NT2/D1 (cell line): ENCODE measurements around the gene TRMO.

Source experiments
- DNase-seq: peaks from one replicate; pipeline ENCODE4 v3.0.0-alpha.2; 2011; ENCODE audit warnings: low read depth, low spot score
- H3K27me3 ChIP-seq: 2 replicates; pipeline ENCODE4 v1.6.0; 2011; ENCODE audit warnings: mild to moderate bottlenecking; ENCODE audit not compliant: insufficient read length, insufficient read depth
- H3K36me3 ChIP-seq: 2 replicates; pipeline ENCODE4 v1.6.1; 2011; ENCODE audit warnings: mild to moderate bottlenecking, low read length, mixed read lengths; ENCODE audit not compliant: insufficient read depth, insufficient read length
- H3K4me1 ChIP-seq: 2 replicates; pipeline ENCODE4 v1.5.1; 2011; ENCODE audit not compliant: insufficient read depth, insufficient read length
- H3K4me3 ChIP-seq: 2 replicates; pipeline ENCODE4 v1.5.1; 2011; ENCODE audit warnings: low read depth; ENCODE audit not compliant: insufficient read length
- H3K9ac ChIP-seq: 2 replicates; pipeline ENCODE4 v1.6.0; 2011; ENCODE audit warnings: low read depth; ENCODE audit not compliant: insufficient read length
- H3K9me3 ChIP-seq: 2 replicates; pipeline ENCODE4 v1.5.1; 2011; ENCODE audit warnings: mild to moderate bottlenecking, low read length; ENCODE audit not compliant: insufficient read depth
- SUZ12 ChIP-seq: IDR thresholded peaks from 2 replicates; pipeline ENCODE4 v1.6.1; 2011; ENCODE audit not compliant: insufficient read length, insufficient read depth; ENCODE audit errors: extremely low read depth
- YY1 ChIP-seq: IDR thresholded peaks from 2 replicates; pipeline ENCODE4 v1.6.1; 2011; ENCODE audit not compliant: insufficient read length, insufficient read depth
- ZNF274 ChIP-seq: IDR thresholded peaks from 2 replicates; pipeline ENCODE4 v1.6.1; 2011; ENCODE audit warnings: mild to moderate bottlenecking, low read depth, low read length

TRMO gene

GRCh38 chr9:97875111-97875510, 47.2 kb downstream of the TRMO start:
- Histone ChIP-seq H3K9me3 (no peaks in the 10 kb centered on the region), H3K9ac (no peak overlapping the region), H3K36me3 (no peaks in the 10 kb centered on the region), H3K4me1 (peaks cover 2% of the 10 kb centered on the region), H3K27me3 (peaks cover 13% of the 10 kb centered on the region), H3K4me3 (no peak overlapping the region)
- no peak for DNase-seq
- TF ChIP-seq SUZ12 (no peak), ZNF274 (no peak), YY1 (no peak)

DNA sequence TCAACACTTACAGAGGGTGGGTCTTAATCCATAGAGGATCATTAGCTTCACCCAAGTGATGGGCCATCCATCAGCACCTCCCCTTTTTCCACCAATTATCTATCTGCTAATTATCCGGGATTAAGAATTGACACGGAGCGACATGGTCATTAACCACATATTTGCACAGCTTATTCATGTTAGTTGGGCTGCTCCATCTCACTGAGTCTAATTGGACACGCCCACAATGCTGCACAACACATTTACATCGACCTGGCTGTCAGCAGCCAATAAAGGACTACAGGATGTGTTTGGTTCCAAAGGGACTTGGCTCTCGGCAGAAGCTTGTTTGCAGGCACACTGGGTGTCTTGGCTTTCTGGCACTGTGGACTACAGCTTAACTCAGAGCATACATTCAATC, 47.7 kb downstream of the TRMO start:
- Histone ChIP-seq H3K27me3 (peaks cover 13% of the 10 kb centered on the region), H3K36me3 (no peaks in the 10 kb centered on the region), H3K4me3 (no peak overlapping the region), H3K4me1 (peaks cover 2% of the 10 kb centered on the region), H3K9ac (no peak overlapping the region), H3K9me3 (no peaks in the 10 kb centered on the region)
- no peak for DNase-seq
- TF ChIP-seq ZNF274 (no peak), SUZ12 (no peak), YY1 (no peak)

GRCh38 chr9:97873882-97874281, 48.4 kb downstream of the TRMO start:
- no peak overlapping the region for H3K4me3 ChIP-seq
- H3K4me1 ChIP-seq: peaks cover 4% of the 10 kb centered on the region
- no peak overlapping the region for H3K9ac ChIP-seq
- TF ChIP-seq YY1: no peak
- TF ChIP-seq SUZ12: no peak
- no peak for TF ChIP-seq ZNF274
- no peak for DNase-seq
- H3K27me3 ChIP-seq: peaks cover 12% of the 10 kb centered on the region
- no peaks in the 10 kb centered on the region for H3K36me3 ChIP-seq
- no peaks in the 10 kb centered on the region for H3K9me3 ChIP-seq

GRCh38 chr9:97873425-97873824, 48.9 kb downstream of the TRMO start:
- H3K36me3 ChIP-seq: no peaks in the 10 kb centered on the region
- no peaks in the 10 kb centered on the region for H3K9me3 ChIP-seq
- peaks cover 6% of the 10 kb centered on the region for H3K4me1 ChIP-seq
- DNase-seq: no peak
- TF ChIP-seq ZNF274 (no peak), YY1 (no peak), SUZ12 (no peak)
- H3K9ac ChIP-seq: no peak overlapping the region
- H3K27me3 ChIP-seq: peaks cover 12% of the 10 kb centered on the region
- H3K4me3 ChIP-seq: no peak overlapping the region

GRCh38 chr9:97868859-97869258, 53.4 kb downstream of the TRMO start:
- Histone ChIP-seq H3K9me3 (peaks cover 23% of the 10 kb centered on the region), H3K4me1 (peaks cover 4% of the 10 kb centered on the region), H3K4me3 (no peak overlapping the region), H3K9ac (no peak overlapping the region), H3K36me3 (no peaks in the 10 kb centered on the region), H3K27me3 (no peaks in the 10 kb centered on the region)
- DNase-seq: no peak
- TF ChIP-seq YY1: no peak
- TF ChIP-seq ZNF274: no peak
- no peak for TF ChIP-seq SUZ12

- Histone ChIP-seq H3K36me3 (no peaks in the 10 kb centered on the region), H3K9me3 (peaks cover 23% of the 10 kb centered on the region), H3K9ac (no peak overlapping the region), H3K4me3 (no peak overlapping the region), H3K27me3 (peaks cover 12% of the 10 kb centered on the region), H3K4me1 (peaks cover 9% of the 10 kb centered on the region)
- DNase-seq: no peak
- TF ChIP-seq ZNF274: no peak
- no peak for TF ChIP-seq SUZ12
- TF ChIP-seq YY1: no peak
Observed at GRCh38 chr9:97866848-97867247, 55.5 kb downstream of the TRMO start.

DNA sequence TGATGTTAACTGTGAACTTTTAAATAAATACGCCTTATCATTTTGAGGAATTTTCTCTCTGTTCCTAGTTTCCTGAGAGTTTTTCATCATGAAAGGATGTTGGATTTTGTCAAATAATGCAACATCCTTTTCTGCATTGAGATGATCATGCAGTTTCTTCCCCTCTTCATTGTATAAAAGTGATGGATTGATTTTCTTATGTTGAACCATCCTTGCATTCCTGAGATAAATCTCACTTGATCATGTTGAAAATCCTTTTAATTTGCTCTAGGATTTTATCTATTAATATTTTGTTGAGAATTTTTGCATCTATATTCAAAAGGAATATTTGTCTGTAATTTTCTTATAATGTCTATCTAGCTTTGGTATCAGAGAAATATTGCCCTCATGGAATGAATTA, 56.0 kb downstream of the TRMO start:
- H3K27me3 ChIP-seq: peaks cover 15% of the 10 kb centered on the region
- H3K9me3 ChIP-seq: peaks cover 23% of the 10 kb centered on the region
- no peaks in the 10 kb centered on the region for H3K36me3 ChIP-seq
- no peak for DNase-seq
- H3K9ac ChIP-seq: no peak overlapping the region
- no peak for TF ChIP-seq YY1
- no peak for TF ChIP-seq ZNF274
- H3K4me3 ChIP-seq: no peak overlapping the region
- H3K4me1 ChIP-seq: peaks cover 9% of the 10 kb centered on the region

GRCh38 chr9:97864396-97864795, 57.9 kb downstream of the TRMO start:
- Histone ChIP-seq H3K9me3 (peaks cover 23% of the 10 kb centered on the region), H3K27me3 (peaks cover 34% of the 10 kb centered on the region), H3K4me3 (no peak overlapping the region), H3K9ac (no peak overlapping the region), H3K4me1 (peaks cover 9% of the 10 kb centered on the region), H3K36me3 (no peaks in the 10 kb centered on the region)
- DNase-seq: no peak
- no peak for TF ChIP-seq ZNF274
- no peak for TF ChIP-seq YY1
- no peak for TF ChIP-seq SUZ12
